HG02840 (cell line): Measurements from ENCODE around the gene KCNJ10.

Source experiments
- ATAC-seq: cut with Tn5 transposase; IDR thresholded peaks from one replicate; pipeline ENCODE4 v1.9.1; 2021; ENCODE audit warnings: mild to moderate bottlenecking, moderate library complexity, moderate number of reproducible peaks; ENCODE audit not compliant: unreplicated experiment, low FRiP score

Gene KCNJ10

GRCh38 chr1:159996653-159997052 lies 73.3 kb downstream of the KCNJ10 start:
- ATAC-seq: no peak

- no peak for ATAC-seq
Measured at GRCh38 chr1:159994896-159995295, 75.1 kb downstream of the KCNJ10 start.

- ATAC-seq: no peak
Measured at GRCh38 chr1:159993911-159994310, 76.0 kb downstream of the KCNJ10 start.

- ATAC-seq: no peak
Measured at GRCh38 chr1:159992161-159992560, 77.8 kb downstream of the KCNJ10 start.

- no peak for ATAC-seq
Measured at GRCh38 chr1:159991513-159991912, 78.4 kb downstream of the KCNJ10 start.

GRCh38 chr1:159990005-159990404 lies 80.0 kb downstream of the KCNJ10 start:
- no peak for ATAC-seq

- no peak for ATAC-seq
Measured at GRCh38 chr1:159989581-159989980, 80.4 kb downstream of the KCNJ10 start.

- ATAC-seq: no peak
Measured at GRCh38 chr1:159988006-159988405, 82.0 kb downstream of the KCNJ10 start.

GRCh38 chr1:159987186-159987585 lies 82.8 kb downstream of the KCNJ10 start:
- ATAC-seq: no peak

GRCh38 chr1:159986531-159986930 lies 83.4 kb downstream of the KCNJ10 start:
- no peak for ATAC-seq

GRCh38 chr1:159986093-159986492 lies 83.9 kb downstream of the KCNJ10 start:
- no peak for ATAC-seq

GRCh38 chr1:159985473-159985872 lies 84.5 kb downstream of the KCNJ10 start:
- no peak for ATAC-seq

- no peak for ATAC-seq
Measured at GRCh38 chr1:159983681-159984080, 86.3 kb downstream of the KCNJ10 start.

- ATAC-seq: no peak
Measured at GRCh38 chr1:159982280-159982679, 87.7 kb downstream of the KCNJ10 start.

- ATAC-seq: no peak
Measured at GRCh38 chr1:159981351-159982055, 88.5 kb downstream of the KCNJ10 start.

GRCh38 chr1:159980786-159981185 lies 89.2 kb downstream of the KCNJ10 start:
- no peak for ATAC-seq

- no peak for ATAC-seq
Measured at GRCh38 chr1:159980076-159980475, 89.9 kb downstream of the KCNJ10 start.

GRCh38 chr1:159979257-159979656 lies 90.7 kb downstream of the KCNJ10 start:
- ATAC-seq: no peak

GRCh38 chr1:159978107-159978398 lies 91.9 kb downstream of the KCNJ10 start:
- ATAC-seq: no peak

- ATAC-seq: no peak
Measured at GRCh38 chr1:159977364-159978106, 92.4 kb downstream of the KCNJ10 start.

GRCh38 chr1:159974350-159974965 lies 95.5 kb downstream of the KCNJ10 start:
- ATAC-seq: no peak
